GM12891 (cell line): ENCODE results near the gene OTOF.

Source experiments
- POU2F2 ChIP-seq: IDR thresholded peaks from 2 replicates; pipeline ENCODE4 v1.6.1; 2011; ENCODE audit warnings: low read depth, mild to moderate bottlenecking, control low read depth, low read length, moderate library complexity
- TAF1 ChIP-seq: IDR thresholded peaks from 2 replicates; pipeline ENCODE4 v1.6.1; 2011; ENCODE audit warnings: low read depth, low read length, control low read depth

GRCh38 chr2:26462100-26462499, 15.8 kb downstream of the OTOF start:
- TF ChIP-seq POU2F2 (no peak), TAF1 (no peak)
